Retinal pigment epithelial cell (primary cell): ENCODE results near the gene ACTR3C.

ENCODE experiments used
- DNase-seq: peaks from one replicate; pipeline ENCODE4 v3.0.0-alpha.2; 2010; ENCODE audit warnings: low read depth
- H3K4me3 ChIP-seq: 2 replicates; pipeline ENCODE4 v1.5.1; 2011; ENCODE audit warnings: mild to moderate bottlenecking, low read length, control low read depth, moderate library complexity
- TF ChIP-seq, protein P1 (sequence below): conservative IDR thresholded peaks from 2 replicates; pipeline ENCODE4 v1.5.1; 2011; ENCODE audit warnings: low read depth, low read length, control low read depth, inconsistent platforms

ACTR3C gene

DNA sequence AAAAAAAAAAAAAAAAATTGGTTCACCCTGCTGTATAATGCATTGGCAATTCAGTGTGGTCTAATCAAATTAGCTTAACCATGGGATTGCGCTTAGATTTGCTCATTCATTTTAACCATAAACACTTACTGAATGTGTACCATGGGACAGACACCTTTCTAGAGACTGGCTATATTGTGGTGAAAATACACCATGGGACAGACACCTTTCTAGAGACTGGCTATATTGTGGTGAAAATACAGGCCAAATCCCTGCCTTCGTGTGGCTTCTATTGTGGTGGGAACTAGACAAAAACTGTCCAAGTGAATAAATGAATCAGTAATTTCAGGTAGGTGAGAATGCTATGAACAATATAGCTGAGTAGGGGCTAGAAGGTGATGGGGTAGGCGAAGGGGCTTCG lies 35.1 kb upstream of the ACTR3C start:
- no peak overlapping the region for H3K4me3 ChIP-seq
- TF ChIP-seq, protein P1, sequence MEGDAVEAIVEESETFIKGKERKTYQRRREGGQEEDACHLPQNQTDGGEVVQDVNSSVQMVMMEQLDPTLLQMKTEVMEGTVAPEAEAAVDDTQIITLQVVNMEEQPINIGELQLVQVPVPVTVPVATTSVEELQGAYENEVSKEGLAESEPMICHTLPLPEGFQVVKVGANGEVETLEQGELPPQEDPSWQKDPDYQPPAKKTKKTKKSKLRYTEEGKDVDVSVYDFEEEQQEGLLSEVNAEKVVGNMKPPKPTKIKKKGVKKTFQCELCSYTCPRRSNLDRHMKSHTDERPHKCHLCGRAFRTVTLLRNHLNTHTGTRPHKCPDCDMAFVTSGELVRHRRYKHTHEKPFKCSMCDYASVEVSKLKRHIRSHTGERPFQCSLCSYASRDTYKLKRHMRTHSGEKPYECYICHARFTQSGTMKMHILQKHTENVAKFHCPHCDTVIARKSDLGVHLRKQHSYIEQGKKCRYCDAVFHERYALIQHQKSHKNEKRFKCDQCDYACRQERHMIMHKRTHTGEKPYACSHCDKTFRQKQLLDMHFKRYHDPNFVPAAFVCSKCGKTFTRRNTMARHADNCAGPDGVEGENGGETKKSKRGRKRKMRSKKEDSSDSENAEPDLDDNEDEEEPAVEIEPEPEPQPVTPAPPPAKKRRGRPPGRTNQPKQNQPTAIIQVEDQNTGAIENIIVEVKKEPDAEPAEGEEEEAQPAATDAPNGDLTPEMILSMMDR, result no peak
- no peak for DNase-seq

DNA sequence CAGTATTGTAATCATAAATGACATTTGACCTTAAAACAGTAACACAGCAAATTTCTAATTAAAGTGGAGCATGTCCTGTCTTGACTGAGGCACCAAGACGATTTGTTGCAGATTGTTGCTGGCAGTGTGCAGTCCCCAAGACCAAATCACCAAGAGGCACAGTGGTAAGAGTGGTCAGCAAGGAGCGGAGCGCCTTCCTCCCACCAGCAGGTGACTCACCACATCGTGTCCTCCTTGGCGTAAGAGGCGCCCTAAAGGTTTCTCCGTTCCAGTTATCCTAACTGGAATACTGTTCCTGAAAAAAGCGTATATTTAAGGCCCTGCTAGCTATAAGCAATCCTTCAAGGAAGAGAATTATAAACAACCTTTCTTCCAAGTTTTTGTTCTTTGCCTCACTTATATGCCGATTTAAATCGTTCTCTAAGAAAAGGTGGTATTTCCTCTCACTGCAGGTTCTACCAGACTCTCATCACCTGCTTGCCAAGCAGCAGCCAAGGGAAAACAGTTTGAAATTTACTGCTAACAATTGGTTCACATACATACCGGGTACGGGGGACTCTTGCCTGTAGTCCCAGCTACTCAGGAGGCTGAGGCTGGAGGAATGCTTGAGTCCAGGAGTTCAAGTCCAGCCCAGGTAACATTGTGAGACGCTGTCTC lies 34.6 kb upstream of the ACTR3C start:
- TF ChIP-seq, protein P1, result no peak
- DNase-seq, result no peak
- H3K4me3 ChIP-seq, result no peak overlapping the region

DNA sequence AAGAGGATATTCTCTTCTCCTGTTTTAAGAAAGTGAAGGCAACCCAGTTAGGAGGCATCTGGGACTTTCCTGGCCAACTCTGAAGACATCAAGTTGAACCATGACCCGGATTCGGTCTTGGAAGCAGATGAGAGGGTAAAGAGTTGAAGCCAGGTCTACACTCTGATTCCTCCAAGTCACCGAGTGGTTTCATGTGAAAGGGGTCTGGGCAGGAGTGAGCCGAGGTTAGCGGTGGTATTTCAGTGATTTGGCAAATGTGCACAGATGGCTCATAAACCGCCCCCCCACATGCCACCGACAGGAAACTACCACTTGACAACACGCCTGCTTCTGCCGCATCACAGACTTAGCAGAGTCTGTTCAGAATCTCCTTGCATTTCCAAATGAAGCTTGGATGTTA lies 33.9 kb upstream of the ACTR3C start:
- DNase-seq, result no peak
- H3K4me3 ChIP-seq, result no peak overlapping the region
- TF ChIP-seq, protein P1, result no peak

DNA sequence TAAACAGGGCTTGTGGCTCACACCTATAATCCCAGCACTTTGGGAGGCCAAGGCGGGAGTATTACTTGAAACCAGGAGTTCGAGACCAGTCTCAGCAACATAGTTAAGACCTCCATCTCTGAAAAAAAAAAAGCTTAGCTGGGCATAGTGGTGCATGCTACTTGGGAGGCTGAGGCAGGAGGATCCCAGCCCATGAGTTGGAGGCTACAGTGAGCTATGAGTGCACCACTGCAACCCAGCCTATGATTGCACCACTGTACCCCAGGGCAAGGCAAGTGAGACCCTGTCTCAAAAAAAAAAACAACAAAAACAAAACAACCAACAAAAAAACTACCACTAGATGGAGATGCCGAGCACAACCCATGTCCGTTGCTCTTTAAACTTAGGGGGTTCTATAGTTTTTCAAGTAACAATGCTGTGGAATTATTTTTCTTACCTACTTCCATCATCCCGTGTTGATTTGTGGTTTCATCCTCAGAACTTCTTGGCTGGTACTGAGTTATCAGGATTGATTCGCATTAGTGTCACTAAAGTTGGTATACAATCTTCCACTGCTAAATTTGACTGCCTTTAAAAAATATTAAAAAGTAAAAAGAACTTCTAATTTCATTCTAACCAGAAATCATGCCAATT lies 33.0 kb upstream of the ACTR3C start:
- TF ChIP-seq, protein P1, result peak; percentile 76
- H3K4me3 ChIP-seq, result no peak overlapping the region
- no peak for DNase-seq

DNA sequence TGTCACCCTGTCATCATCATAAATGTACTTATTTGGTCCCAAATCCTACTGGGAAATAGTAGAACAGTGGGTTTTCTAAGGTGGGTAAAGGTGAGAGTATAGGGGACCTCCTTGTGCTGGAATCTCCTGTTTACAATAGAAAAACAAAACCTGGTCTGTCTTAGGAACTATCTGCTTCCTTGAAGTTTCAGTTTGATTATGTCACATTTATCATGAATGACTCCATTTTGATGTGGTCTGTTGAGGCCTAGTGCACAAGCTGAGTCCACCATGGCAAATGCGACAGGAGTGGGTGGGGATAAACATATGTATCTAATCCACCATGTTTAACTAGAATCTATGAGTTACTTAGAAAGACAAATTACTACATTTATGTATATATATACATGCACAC lies 32.3 kb upstream of the ACTR3C start:
- TF ChIP-seq, protein P1, result no peak
- DNase-seq, result no peak
- H3K4me3 ChIP-seq, result no peak overlapping the region

DNA sequence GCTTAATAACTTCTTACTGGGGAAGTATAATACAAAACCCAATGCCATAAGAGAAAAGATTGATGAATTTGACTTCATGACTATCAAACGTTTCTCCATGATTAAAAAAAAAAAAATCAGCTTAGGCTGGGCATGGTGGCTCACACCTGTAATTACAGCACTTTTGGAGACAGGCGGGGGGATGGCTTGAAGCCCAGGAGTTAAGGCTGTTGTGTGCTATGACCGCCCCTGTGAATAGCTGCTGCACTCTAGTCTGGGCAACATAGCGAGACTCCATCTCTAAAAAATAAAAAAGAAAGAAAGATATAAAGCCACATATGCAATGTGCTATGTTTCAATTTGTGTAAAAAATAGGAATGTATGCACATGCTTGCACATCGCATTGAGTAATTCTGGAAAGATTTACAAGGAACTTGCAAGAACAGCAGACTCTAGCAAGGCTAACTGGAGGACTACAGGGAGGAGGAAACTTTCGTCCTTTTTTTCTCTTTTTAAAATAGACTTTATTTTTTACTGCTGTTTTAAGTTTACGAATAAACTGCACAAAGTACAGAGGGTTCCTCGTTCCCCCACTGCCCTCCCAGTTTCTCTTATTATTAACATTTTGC lies 28.3 kb upstream of the ACTR3C start:
- H3K4me3 ChIP-seq, result no peak overlapping the region
- TF ChIP-seq, protein P1, result no peak
- DNase-seq, result no peak

DNA sequence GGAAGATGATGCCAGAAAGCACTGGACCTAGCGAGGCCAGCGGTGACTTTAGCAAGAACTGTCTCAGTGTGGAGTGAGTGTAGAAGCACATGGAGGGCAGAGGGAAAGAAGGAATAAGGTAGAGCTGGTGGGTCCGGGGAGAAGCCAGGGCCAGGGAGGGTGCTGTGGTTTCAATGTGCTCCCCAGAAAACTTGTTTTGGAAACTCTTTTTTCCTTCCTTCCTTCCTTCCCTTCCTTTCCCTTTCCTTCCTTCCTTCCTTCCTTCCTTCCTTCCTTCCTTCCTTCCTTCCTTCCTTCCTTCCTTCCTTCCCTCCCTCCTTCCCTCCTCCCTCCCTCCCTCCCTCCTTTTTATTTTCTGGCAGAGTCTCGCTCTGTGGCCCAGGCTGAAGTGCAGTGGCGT lies 23.6 kb upstream of the ACTR3C start:
- TF ChIP-seq, protein P1, result no peak
- H3K4me3 ChIP-seq, result no peak overlapping the region
- no peak for DNase-seq
